OCI-LY1 (cell line): ENCODE measurements around the gene CHCHD3.

ENCODE experiments used
- EZH2 ChIP-seq: fragments of 200-600 bp; sonication (generic), shearing (Covaris generic); IDR thresholded peaks from 2 replicates; pipeline ENCODE4 v1.8.0; 2017; ENCODE audit warnings: borderline replicate concordance, mixed run types, mild to moderate bottlenecking, antibody characterized with exemption, low read length, moderate library complexity, mixed read lengths
- TF ChIP-seq, protein P1 (sequence below): fragments of 200-600 bp; sonication (generic), shearing (Covaris generic); IDR thresholded peaks from 2 replicates; pipeline ENCODE4 v1.5.1; 2017; ENCODE audit warnings: mild to moderate bottlenecking, antibody characterized with exemption, low read length, moderate library complexity, mixed read lengths

- TF ChIP-seq, protein P1, sequence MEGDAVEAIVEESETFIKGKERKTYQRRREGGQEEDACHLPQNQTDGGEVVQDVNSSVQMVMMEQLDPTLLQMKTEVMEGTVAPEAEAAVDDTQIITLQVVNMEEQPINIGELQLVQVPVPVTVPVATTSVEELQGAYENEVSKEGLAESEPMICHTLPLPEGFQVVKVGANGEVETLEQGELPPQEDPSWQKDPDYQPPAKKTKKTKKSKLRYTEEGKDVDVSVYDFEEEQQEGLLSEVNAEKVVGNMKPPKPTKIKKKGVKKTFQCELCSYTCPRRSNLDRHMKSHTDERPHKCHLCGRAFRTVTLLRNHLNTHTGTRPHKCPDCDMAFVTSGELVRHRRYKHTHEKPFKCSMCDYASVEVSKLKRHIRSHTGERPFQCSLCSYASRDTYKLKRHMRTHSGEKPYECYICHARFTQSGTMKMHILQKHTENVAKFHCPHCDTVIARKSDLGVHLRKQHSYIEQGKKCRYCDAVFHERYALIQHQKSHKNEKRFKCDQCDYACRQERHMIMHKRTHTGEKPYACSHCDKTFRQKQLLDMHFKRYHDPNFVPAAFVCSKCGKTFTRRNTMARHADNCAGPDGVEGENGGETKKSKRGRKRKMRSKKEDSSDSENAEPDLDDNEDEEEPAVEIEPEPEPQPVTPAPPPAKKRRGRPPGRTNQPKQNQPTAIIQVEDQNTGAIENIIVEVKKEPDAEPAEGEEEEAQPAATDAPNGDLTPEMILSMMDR = no peak
- TF ChIP-seq EZH2 = no peak
Observed at GRCh38 chr7:132906193-132906835, 175.6 kb downstream of the CHCHD3 start.
